ENCODE measurements around the gene PLAAT4. TPM values are rescaled to one million over a fixed set of nuclear protein-coding genes. Genes with fewer than 3 reads are reported as not detected.

PLAAT4 gene
- total RNA-seq, 1 experiment from 2014 or later = 2.9 TPM

DNA sequence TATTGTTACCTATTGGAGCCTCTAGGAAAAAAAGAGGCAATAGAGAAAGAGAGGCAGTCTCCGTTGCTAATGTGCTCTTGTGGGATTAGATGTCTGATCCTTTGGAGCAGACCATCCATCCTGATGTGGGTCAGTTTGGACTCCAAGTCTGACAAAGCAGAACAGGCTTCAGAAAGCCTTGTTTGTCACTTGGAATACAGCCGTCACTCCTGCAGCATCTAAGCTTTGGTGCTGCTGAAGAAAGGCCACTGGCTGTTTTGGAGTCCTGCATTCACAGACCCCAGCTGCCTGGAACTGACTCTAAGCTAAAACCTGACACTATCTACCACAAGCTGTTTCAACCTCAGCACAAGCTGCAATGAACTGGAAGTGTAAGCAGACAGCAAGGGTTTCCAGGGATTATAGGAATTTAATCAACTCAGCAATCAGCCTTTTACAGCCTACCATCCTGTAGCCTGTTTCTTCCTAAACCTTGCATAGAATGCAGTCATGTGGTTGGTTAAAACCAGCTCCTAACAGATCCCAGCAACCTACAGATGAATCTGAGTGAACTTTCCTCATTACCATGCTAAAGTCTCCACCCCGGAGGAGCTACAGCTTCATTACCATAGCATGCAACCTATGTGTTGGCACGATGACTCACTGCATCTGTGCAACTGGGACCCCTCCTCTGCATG is 3.7 kb upstream of the PLAAT4 start:
- no peak for ATAC-seq
- TF ChIP-seq, protein P1, sequence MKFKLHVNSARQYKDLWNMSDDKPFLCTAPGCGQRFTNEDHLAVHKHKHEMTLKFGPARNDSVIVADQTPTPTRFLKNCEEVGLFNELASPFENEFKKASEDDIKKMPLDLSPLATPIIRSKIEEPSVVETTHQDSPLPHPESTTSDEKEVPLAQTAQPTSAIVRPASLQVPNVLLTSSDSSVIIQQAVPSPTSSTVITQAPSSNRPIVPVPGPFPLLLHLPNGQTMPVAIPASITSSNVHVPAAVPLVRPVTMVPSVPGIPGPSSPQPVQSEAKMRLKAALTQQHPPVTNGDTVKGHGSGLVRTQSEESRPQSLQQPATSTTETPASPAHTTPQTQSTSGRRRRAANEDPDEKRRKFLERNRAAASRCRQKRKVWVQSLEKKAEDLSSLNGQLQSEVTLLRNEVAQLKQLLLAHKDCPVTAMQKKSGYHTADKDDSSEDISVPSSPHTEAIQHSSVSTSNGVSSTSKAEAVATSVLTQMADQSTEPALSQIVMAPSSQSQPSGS (CRISPR knock-in tag; IDR thresholded peaks at IDR 0.05; ENCODE audit: borderline replicate concordance, low read depth) = no peak
- TF ChIP-seq TCF7 (CRISPR knock-in tag; IDR thresholded peaks at IDR 0.05; ENCODE audit: low read depth) (no peak), FOXK1 (CRISPR knock-in tag; IDR thresholded peaks at IDR 0.05) (no peak), SMAD3 (CRISPR knock-in tag; IDR thresholded peaks at IDR 0.05; ENCODE audit: borderline replicate concordance) (no peak), JAZF1 (CRISPR knock-in tag; IDR thresholded peaks at IDR 0.05) (no peak), FOXJ3 (CRISPR knock-in tag; IDR thresholded peaks at IDR 0.05; ENCODE audit: borderline replicate concordance) (no peak), HMGA2 (CRISPR knock-in tag; IDR thresholded peaks at IDR 0.05) (no peak), ETV6 (CRISPR knock-in tag; IDR thresholded peaks at IDR 0.05) (no peak), ZNF281 (CRISPR knock-in tag; IDR thresholded peaks at IDR 0.05) (no peak), EMX1 (CRISPR knock-in tag; IDR thresholded peaks at IDR 0.05) (no peak), IRF1 (CRISPR knock-in tag; IDR thresholded peaks at IDR 0.05) (no peak), NR2C2 (CRISPR knock-in tag; IDR thresholded peaks at IDR 0.05) (no peak), GTF2I (CRISPR knock-in tag; conservative IDR thresholded peaks at IDR 0.05) (no peak), ZBTB21 (CRISPR knock-in tag; IDR thresholded peaks at IDR 0.05; ENCODE audit: borderline replicate concordance) (no peak), OVOL2 (CRISPR knock-in tag; IDR thresholded peaks at IDR 0.05; ENCODE audit: borderline replicate concordance) (no peak)
- TF ChIP-seq, protein P2, sequence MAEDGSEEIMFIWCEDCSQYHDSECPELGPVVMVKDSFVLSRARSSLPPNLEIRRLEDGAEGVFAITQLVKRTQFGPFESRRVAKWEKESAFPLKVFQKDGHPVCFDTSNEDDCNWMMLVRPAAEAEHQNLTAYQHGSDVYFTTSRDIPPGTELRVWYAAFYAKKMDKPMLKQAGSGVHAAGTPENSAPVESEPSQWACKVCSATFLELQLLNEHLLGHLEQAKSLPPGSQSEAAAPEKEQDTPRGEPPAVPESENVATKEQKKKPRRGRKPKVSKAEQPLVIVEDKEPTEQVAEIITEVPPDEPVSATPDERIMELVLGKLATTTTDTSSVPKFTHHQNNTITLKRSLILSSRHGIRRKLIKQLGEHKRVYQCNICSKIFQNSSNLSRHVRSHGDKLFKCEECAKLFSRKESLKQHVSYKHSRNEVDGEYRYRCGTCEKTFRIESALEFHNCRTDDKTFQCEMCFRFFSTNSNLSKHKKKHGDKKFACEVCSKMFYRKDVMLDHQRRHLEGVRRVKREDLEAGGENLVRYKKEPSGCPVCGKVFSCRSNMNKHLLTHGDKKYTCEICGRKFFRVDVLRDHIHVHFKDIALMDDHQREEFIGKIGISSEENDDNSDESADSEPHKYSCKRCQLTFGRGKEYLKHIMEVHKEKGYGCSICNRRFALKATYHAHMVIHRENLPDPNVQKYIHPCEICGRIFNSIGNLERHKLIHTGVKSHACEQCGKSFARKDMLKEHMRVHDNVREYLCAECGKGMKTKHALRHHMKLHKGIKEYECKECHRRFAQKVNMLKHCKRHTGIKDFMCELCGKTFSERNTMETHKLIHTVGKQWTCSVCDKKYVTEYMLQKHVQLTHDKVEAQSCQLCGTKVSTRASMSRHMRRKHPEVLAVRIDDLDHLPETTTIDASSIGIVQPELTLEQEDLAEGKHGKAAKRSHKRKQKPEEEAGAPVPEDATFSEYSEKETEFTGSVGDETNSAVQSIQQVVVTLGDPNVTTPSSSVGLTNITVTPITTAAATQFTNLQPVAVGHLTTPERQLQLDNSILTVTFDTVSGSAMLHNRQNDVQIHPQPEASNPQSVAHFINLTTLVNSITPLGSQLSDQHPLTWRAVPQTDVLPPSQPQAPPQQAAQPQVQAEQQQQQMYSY (CRISPR knock-in tag; IDR thresholded peaks at IDR 0.05) = no peak
- TF ChIP-seq, protein P3, sequence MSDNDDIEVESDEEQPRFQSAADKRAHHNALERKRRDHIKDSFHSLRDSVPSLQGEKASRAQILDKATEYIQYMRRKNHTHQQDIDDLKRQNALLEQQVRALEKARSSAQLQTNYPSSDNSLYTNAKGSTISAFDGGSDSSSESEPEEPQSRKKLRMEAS (CRISPR knock-in tag; IDR thresholded peaks at IDR 0.05) = no peak
- no peaks in the 10 kb centered on the region for H3K36me3 Mint-ChIP-seq
- ChIA-PET CTCF (interaction anchor here (1.9 kb wide), 1 partner anchor 25 kb away, joined by 8 read pairs; no protein-coding TSS in a partner anchor), POLR2A (interaction anchor here (0.6 kb wide), 1 partner anchor 149 kb away, joined by 3 read pairs; the partner anchor contains the start of gene RTN3)
- no peaks in the 10 kb centered on the region for H3K27me3 Mint-ChIP-seq (ENCODE audit: low read depth)
- peak overlapping the region; percentile 26; the same call in 1 of the 2 replicates for H3K4me3 Mint-ChIP-seq
- peak overlapping the region; percentile 95 for H3K27ac Mint-ChIP-seq
- peaks cover 69% of the 10 kb centered on the region for H3K4me1 Mint-ChIP-seq
- no peak for DNase-seq (ENCODE audit: low spot score)
- H3K9me3 Mint-ChIP-seq = no peaks in the 10 kb centered on the region
